ENCODE measurements around the gene MAP2K4.

GRCh38 chr17:12094336-12094735 is 73.7 kb downstream of the MAP2K4 start:
- TF ChIP-seq, protein P1, sequence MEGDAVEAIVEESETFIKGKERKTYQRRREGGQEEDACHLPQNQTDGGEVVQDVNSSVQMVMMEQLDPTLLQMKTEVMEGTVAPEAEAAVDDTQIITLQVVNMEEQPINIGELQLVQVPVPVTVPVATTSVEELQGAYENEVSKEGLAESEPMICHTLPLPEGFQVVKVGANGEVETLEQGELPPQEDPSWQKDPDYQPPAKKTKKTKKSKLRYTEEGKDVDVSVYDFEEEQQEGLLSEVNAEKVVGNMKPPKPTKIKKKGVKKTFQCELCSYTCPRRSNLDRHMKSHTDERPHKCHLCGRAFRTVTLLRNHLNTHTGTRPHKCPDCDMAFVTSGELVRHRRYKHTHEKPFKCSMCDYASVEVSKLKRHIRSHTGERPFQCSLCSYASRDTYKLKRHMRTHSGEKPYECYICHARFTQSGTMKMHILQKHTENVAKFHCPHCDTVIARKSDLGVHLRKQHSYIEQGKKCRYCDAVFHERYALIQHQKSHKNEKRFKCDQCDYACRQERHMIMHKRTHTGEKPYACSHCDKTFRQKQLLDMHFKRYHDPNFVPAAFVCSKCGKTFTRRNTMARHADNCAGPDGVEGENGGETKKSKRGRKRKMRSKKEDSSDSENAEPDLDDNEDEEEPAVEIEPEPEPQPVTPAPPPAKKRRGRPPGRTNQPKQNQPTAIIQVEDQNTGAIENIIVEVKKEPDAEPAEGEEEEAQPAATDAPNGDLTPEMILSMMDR (conservative IDR thresholded peaks at IDR 0.05) = no peak
- TF ChIP-seq ZFX (IDR thresholded peaks at IDR 0.05) = no peak
